HepG2 (cell line): ENCODE measurements around the gene TELO2. TPM values are rescaled to one million over a fixed set of nuclear protein-coding genes. Genes with fewer than 3 reads are reported as not detected.

ENCODE experiments used
- CENPT ChIP-seq: sonication (generic); formaldehyde crosslinking; IDR thresholded peaks from 2 replicates; pipeline ENCODE4 v1.8.0; 2022; ENCODE audit warnings: low read depth, mild to moderate bottlenecking, moderate library complexity, missing genetic modification reagents
- GTF2F1 ChIP-seq: fragments of 150-350 bp; IDR thresholded peaks from 2 replicates; pipeline ENCODE4 v1.6.1; 2014; ENCODE audit warnings: low read length
- KAT7 ChIP-seq: IDR thresholded peaks from 2 replicates; pipeline ENCODE4 v1.6.1; 2018; ENCODE audit warnings: borderline replicate concordance, missing compliant biosample characterization
- MAFK ChIP-seq, 2 experiments: IDR thresholded peaks in 1 of 2; conservative IDR thresholded peaks in 1 of 2; 2 replicates each; pipeline ENCODE4 v1.6.1; 2011; ENCODE audit warnings: improper control_type of control experiment in 2 of 2, low read length in 2 of 2
- TCF7 ChIP-seq: sonication (generic); IDR thresholded peaks from 2 replicates; pipeline ENCODE4 v1.6.1; 2016; ENCODE audit warnings: antibody characterized with exemption, low read depth
- TOPORS ChIP-seq: sonication (generic); formaldehyde crosslinking; IDR thresholded peaks from 2 replicates; pipeline ENCODE4 v1.8.0; 2023; ENCODE audit warnings: mild to moderate bottlenecking, missing genetic modification reagents
- YEATS2 ChIP-seq: sonication (generic); formaldehyde crosslinking; IDR thresholded peaks from 2 replicates; pipeline ENCODE4 v1.4.0; 2020; ENCODE audit warnings: missing genetic modification reagents, borderline replicate concordance
- ZBTB2 ChIP-seq: sonication (generic); formaldehyde crosslinking; IDR thresholded peaks from 2 replicates; pipeline ENCODE4 v1.8.0; 2022; ENCODE audit warnings: low read depth, missing genetic modification reagents
- ZBTB4 ChIP-seq: sonication (generic); formaldehyde crosslinking; IDR thresholded peaks from 2 replicates; pipeline ENCODE4 v1.4.0; 2020; ENCODE audit warnings: missing genetic modification reagents, mild to moderate bottlenecking, borderline replicate concordance
- ZBTB40 ChIP-seq, 2 experiments: fragments of 450-650 bp in 1 of 2; sonication (generic) in 1 of 2; formaldehyde crosslinking in 1 of 2; IDR thresholded peaks; 2 replicates each; pipeline versions ENCODE4 v1.6.1 to v1.8.0; 2016 to 2022; ENCODE audit warnings: antibody characterized with exemption in 1 of 2, mild to moderate bottlenecking in 1 of 2, missing genetic modification reagents in 1 of 2
- ZFP36 ChIP-seq: fragments of 150-350 bp; IDR thresholded peaks from 2 replicates; pipeline ENCODE4 v1.6.1; 2018; ENCODE audit warnings: borderline replicate concordance, low read length, low read depth; ENCODE audit not compliant: partially characterized antibody
- ZMAT3 ChIP-seq: sonication (generic); formaldehyde crosslinking; conservative IDR thresholded peaks from 2 replicates; pipeline ENCODE4 v1.7.0; 2021; ENCODE audit warnings: missing genetic modification reagents
- ZMYM4 ChIP-seq: sonication (generic); formaldehyde crosslinking; IDR thresholded peaks from 2 replicates; pipeline ENCODE4 v1.8.1; 2023; ENCODE audit warnings: mild to moderate bottlenecking, missing genetic modification reagents
- ZNF678 ChIP-seq: sonication (generic); formaldehyde crosslinking; IDR thresholded peaks from 2 replicates; pipeline ENCODE4 v1.4.0; 2020; ENCODE audit warnings: mild to moderate bottlenecking, missing genetic modification reagents
- polyA plus RNA-seq, 8 experiments: library from polyadenylated mRNA; depleted of rRNA in 3 of 8; stranded (reverse) in 7 of 8; unstranded in 1 of 8; fragments of >200 nt; fragmentation: Illumina TruSeq in 4 of 8; extraction: Trizol in 4 of 8; gene quantifications; 2 replicates each; pipeline versions ENCODE4 v1.2.1 to v1.2.3, GENCODE V29; 2011 to 2016; ENCODE audit warnings: low read depth in 4 of 8, missing spikeins in 1 of 8, mixed read lengths in 1 of 8; ENCODE audit not compliant: insufficient read depth in 1 of 8
- total RNA-seq, 5 experiments: library from RNA; depleted of rRNA; stranded (reverse); fragments of >200 nt; fragmentation: Illumina TruSeq; extraction: Trizol; gene quantifications; 2 replicates each; pipeline ENCODE4 v1.2.3, GENCODE V29; 2016; ENCODE audit warnings: low read depth in 1 of 5

TELO2 gene
- total and polyA plus RNA-seq, 2 of the 13 experiments (the other 11 are each of a cell fraction or from before 2014, with no cell fraction given), result 10.1 to 17.9 TPM

GRCh38 chr16:1474796-1475551 lies 18.2 kb upstream of the TELO2 start, which contains the start of gene CLCN7 (continued):
- no peak for TF ChIP-seq ZBTB40 (IDR thresholded peaks at IDR 0.05)
- TF ChIP-seq ZBTB40 (CRISPR knock-in tag; IDR thresholded peaks at IDR 0.05), result peak; percentile 58; the same call in 1 of the 2 replicates
- TF ChIP-seq ZBTB4 (CRISPR knock-in tag), result no peak; the same call in 1 of the 2 replicates
- TF ChIP-seq MAFK (conservative IDR thresholded peaks at IDR 0.05 in 1 of 2, IDR thresholded peaks at IDR 0.05 in 1 of 2; ENCODE audit: low read length in 2 of 2), result no peak
- peak; percentile 76 for TF ChIP-seq ZMYM4 (CRISPR knock-in tag)
- no peak for TF ChIP-seq TCF7
- no peak for TF ChIP-seq ZFP36
- TF ChIP-seq TOPORS (CRISPR knock-in tag), result peak; percentile 84; the same call in 1 of the 2 replicates
- 0 out of 2 replicates have a peak, but pooled peaks have one; percentile 47 for TF ChIP-seq ZNF678 (CRISPR knock-in tag)
- peak; percentile 95 for TF ChIP-seq ZBTB2 (CRISPR knock-in tag)
- 0 out of 2 replicates have a peak, but pooled peaks have one; percentile 58 for TF ChIP-seq KAT7 (CRISPR knock-in tag)
- peak; percentile 95 for TF ChIP-seq ZMAT3 (CRISPR knock-in tag)
- peak; percentile 75; the same call in 1 of the 2 replicates for TF ChIP-seq CENPT
- no peak for TF ChIP-seq GTF2F1
- TF ChIP-seq YEATS2 (CRISPR knock-in tag), result peak; percentile 94
